ENCODE results near the gene GPR32. TPM values are rescaled to one million over a fixed set of nuclear protein-coding genes. Genes with fewer than 3 reads are reported as not detected.

Gene GPR32
- total RNA-seq, 2 donors from 2014 or later, result not detected

DNA sequence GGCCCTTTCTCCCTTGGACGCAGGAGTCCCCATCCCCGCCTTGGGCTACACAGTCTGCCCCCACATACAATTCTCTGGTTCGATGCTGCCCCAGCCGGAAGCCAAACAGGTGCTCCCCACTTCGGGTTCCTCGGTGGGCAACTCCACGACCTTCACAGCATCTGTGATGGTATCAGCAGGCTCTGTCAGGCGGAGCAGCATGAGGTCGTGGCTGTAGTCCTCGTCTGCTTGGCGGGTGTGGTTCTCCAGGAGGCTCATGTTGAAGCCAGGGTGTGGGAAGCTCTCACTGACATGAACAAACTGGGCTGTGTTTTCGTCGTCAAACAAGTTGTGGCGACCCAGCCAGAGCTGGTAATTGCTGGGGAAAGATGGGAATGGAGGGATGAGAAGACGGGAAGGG, 49.8 kb downstream of the GPR32 start:
- H3K9me3 ChIP-seq, result no peaks in the 10 kb centered on the region
- peaks cover 0 to 21% of the 10 kb centered on the region in 2 donors for H3K4me1 ChIP-seq
- H3K27ac ChIP-seq, result no peak overlapping the region
- no peak for DNase-seq (ENCODE audit: low spot score)
- peaks cover 9 to 33% of the 10 kb centered on the region in 2 donors for H3K27me3 ChIP-seq
- H3K36me3 ChIP-seq, result no peaks in the 10 kb centered on the region
- TF ChIP-seq CTCF (IDR thresholded peaks at IDR 0.05), result no peak
- no peak overlapping the region for H3K4me3 ChIP-seq

DNA sequence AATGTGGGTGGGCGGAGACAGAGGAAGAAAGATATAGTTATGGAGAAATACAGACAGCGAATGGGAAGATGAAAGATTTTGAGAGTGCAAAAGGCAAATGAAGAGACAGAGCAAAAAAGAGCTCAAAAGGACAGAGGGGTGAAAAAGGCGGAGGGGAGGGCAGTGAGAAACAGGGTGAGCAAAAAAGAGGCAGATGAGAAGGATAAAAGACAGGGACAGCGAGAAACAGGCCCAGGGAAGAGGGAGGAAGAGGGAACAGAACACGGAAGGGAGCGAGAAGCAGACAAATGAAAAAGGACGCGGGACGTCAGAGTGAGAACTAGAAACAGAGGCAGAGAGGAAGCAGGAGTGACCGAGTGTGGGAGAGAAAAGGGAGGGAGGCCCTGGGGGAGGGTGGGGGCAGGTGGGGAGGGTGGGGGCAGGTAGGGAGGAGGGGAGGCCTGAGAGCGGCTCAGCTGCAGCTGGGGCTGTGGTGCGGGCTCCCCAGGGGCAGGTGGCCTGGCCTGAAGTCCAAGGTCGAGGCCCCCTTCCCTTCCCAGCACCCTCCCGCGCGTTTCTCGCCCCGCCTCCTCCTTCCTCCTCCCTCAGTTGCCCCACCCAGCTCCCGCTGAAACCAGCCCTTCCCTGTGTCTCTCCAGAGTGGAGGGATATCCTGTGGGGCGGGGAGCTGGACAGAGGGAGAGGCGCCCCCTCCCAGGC, 50.4 kb downstream of the GPR32 start:
- H3K27ac ChIP-seq, result no peak overlapping the region
- no peak for TF ChIP-seq CTCF (IDR thresholded peaks at IDR 0.05)
- peaks cover 0 to 21% of the 10 kb centered on the region in 2 donors for H3K4me1 ChIP-seq
- H3K36me3 ChIP-seq, result no peaks in the 10 kb centered on the region
- H3K27me3 ChIP-seq, result peaks cover 9 to 33% of the 10 kb centered on the region in 2 donors
- no peak for DNase-seq (ENCODE audit: low spot score)
- peak overlapping the region in 1 of 2 donors; percentile 22 for H3K4me3 ChIP-seq
- no peaks in the 10 kb centered on the region for H3K9me3 ChIP-seq

DNA sequence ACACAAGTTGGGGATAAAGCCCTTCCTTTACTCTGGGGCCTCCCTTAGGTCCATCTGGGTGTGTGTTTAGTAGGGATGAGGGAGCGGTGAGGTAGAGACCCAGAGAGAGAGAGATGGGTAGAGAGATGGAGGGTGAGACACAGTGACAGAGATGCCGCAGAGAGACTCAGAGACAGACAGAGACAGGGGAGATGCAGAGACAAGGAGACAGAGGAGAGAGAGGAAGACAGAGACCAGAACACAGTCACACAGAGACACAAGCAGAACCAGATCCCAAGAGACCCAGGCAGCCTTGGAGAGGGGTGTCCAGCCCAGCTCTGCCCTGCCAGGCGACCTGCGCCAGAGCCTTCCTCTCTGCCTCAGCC, 51.0 kb downstream of the GPR32 start:
- H3K4me1 ChIP-seq, result peaks cover 0 to 21% of the 10 kb centered on the region in 2 donors
- no peak for DNase-seq (ENCODE audit: low spot score)
- H3K27ac ChIP-seq, result no peak overlapping the region
- no peaks in the 10 kb centered on the region for H3K36me3 ChIP-seq
- peaks cover 9 to 33% of the 10 kb centered on the region in 2 donors for H3K27me3 ChIP-seq
- TF ChIP-seq CTCF (IDR thresholded peaks at IDR 0.05), result no peak
- H3K4me3 ChIP-seq, result no peak overlapping the region
- no peaks in the 10 kb centered on the region for H3K9me3 ChIP-seq

Other genes with a start within 250 kb of the GPR32 start
- 1 to 10 TPM; 1.6 to 2.0 TPM for gene LRRC4B, start 202.0 kb upstream of the GPR32 start, total RNA-seq
- under 1 TPM; 0.19 to 0.59 TPM for gene SYT3, start 130.6 kb upstream of the GPR32 start, total RNA-seq
- gene C19orf81, start 121.0 kb upstream of the GPR32 start, total RNA-seq, result 1 to 10 TPM in 1 of 2 donors, not detected in 1; 4.6 TPM
- gene SHANK1, start 50.7 kb upstream of the GPR32 start, total RNA-seq, result 1 to 10 TPM in 1 of 2 donors, under 1 TPM in 1; 0.56 to 1.8 TPM
- gene CLEC11A, start 47.1 kb upstream of the GPR32 start, total RNA-seq, result 10 to 100 TPM; 10.3 to 13.8 TPM
- gene ACP4, start 20.0 kb downstream of the GPR32 start, total RNA-seq, result not detected
- gene KLK1, start 53.3 kb downstream of the GPR32 start, total RNA-seq, result under 1 TPM in 1 of 2 donors, not detected in 1; 0.51 TPM
- gene KLK15, start 63.1 kb downstream of the GPR32 start, total RNA-seq, result not detected
- gene KLK3, start 84.5 kb downstream of the GPR32 start, total RNA-seq, result not detected
- gene KLK2, start 103.0 kb downstream of the GPR32 start, total RNA-seq, result not detected
- not detected for gene KLK4, start 140.9 kb downstream of the GPR32 start, total RNA-seq
- 1 to 10 TPM; 2.6 to 3.1 TPM for gene KLK5, start 182.6 kb downstream of the GPR32 start, total RNA-seq
- gene KLK6, start 199.1 kb downstream of the GPR32 start, total RNA-seq, result not detected
- gene KLK7, start 213.5 kb downstream of the GPR32 start, total RNA-seq, result 1 to 10 TPM; 1.5 to 1.6 TPM
- gene KLK8, start 231.1 kb downstream of the GPR32 start, total RNA-seq, result 1 to 10 TPM in 1 of 2 donors, not detected in 1; 2.9 TPM
- gene KLK10, start 249.2 kb downstream of the GPR32 start, total RNA-seq, result 1 to 10 TPM in 1 of 2 donors, not detected in 1; 4.5 TPM

All from right atrium auricular region (tissue), 2 donors.